H1 (cell line): ENCODE measurements around the gene C16orf87. TPM values are rescaled to one million over a fixed set of nuclear protein-coding genes. Genes with fewer than 3 reads are reported as not detected.

Experiments used
- CTCF ChIA-PET: fragments of 300-600 bp; sonication (Branson Sonifier 250); formaldehyde crosslinking; loops from one replicate; lab custom pipeline; 2021; ENCODE audit not compliant: partially characterized antibody; lab: Charles Lee
- POLR2A ChIA-PET: fragments of 300-600 bp; sonication (Branson Sonifier 250); formaldehyde crosslinking; loops from one replicate; lab custom pipeline; 2021; ENCODE audit warnings: inconsistent platforms; ENCODE audit not compliant: partially characterized antibody; lab: Charles Lee
- DNase-seq, 2 experiments: peaks; one replicate each; pipeline versions ENCODE4 v3.0.0 to v3.0.0-alpha.2; 2010 to 2022; ENCODE audit warnings: low spot score in 2 of 2, low read depth in 1 of 2, mixed read lengths in 1 of 2
- FAIRE-seq: peaks from 2 replicates; lab custom pipeline; 2011; peaks lifted over from hg19 to GRCh38; lab: Jason Lieb, UNC
- H2AFZ ChIP-seq: 2 replicates; pipeline ENCODE4 v1.8.1; 2012; ENCODE audit warnings: low read length, inconsistent platforms
- H2AK5ac ChIP-seq: 2 replicates; pipeline ENCODE4 v1.6.1; 2013; ENCODE audit warnings: low read depth, low read length
- H2BK120ac ChIP-seq: replicated peaks from 2 replicates; pipeline ENCODE3; 2013; ENCODE audit warnings: low read depth, low read length, inconsistent platforms
- H2BK12ac ChIP-seq: 2 replicates; pipeline ENCODE4 v1.6.1; 2013; ENCODE audit warnings: low read depth, low read length
- H2BK15ac ChIP-seq: 2 replicates; pipeline ENCODE4 v1.6.1; 2013; ENCODE audit warnings: low read length
- H2BK20ac ChIP-seq: 2 replicates; pipeline ENCODE4 v1.6.1; 2013; ENCODE audit warnings: low read length
- H2BK5ac ChIP-seq: 2 replicates; pipeline ENCODE4 v1.6.1; 2013; ENCODE audit warnings: low read depth, low read length
- H3K14ac ChIP-seq: 2 replicates; pipeline ENCODE4 v1.6.1; 2013; ENCODE audit warnings: inconsistent platforms; ENCODE audit not compliant: insufficient read length
- H3K18ac ChIP-seq: 2 replicates; pipeline ENCODE4 v1.6.1; 2013; ENCODE audit warnings: low read length; ENCODE audit errors: extremely low read depth
- H3K23ac ChIP-seq: 2 replicates; pipeline ENCODE4 v1.6.1; 2013; ENCODE audit warnings: inconsistent platforms; ENCODE audit not compliant: insufficient read length
- H3K23me2 ChIP-seq: 2 replicates; pipeline ENCODE4 v1.6.1; 2013; ENCODE audit warnings: low read depth, low read length
- H3K27ac ChIP-seq: 2 replicates; pipeline ENCODE4 v1.6.1; 2011; ENCODE audit warnings: low read depth, low read length, inconsistent platforms
- H3K27me3 ChIP-seq, 4 experiments: replicated peaks in 1 of 4; 1 replicate in 1 of 4; 2 replicates in 3 of 4; pipeline versions ENCODE4 v1.6.1 to v1.8.1; 2011 to 2013; ENCODE audit warnings: low read length in 3 of 4, mild to moderate bottlenecking in 3 of 4, inconsistent platforms in 2 of 4, mixed read lengths in 2 of 4, moderate library complexity in 1 of 4; ENCODE audit not compliant: control insufficient read depth in 3 of 4, insufficient read depth in 3 of 4; ENCODE audit errors: extremely low read depth in 1 of 4
- H3K36me3 ChIP-seq, 4 experiments: 2 replicates each; pipeline versions ENCODE4 v1.6.1 to v1.8.1; 2011 to 2013; ENCODE audit warnings: mild to moderate bottlenecking in 4 of 4, low read length in 3 of 4, moderate library complexity in 2 of 4, control low read depth in 1 of 4, inconsistent platforms in 1 of 4; ENCODE audit not compliant: insufficient read depth in 4 of 4, control insufficient read depth in 2 of 4
- H3K4ac ChIP-seq: replicated peaks from 2 replicates; pipeline ENCODE3; 2013; ENCODE audit warnings: low read length, low read depth, mixed read lengths, inconsistent platforms; ENCODE audit not compliant: insufficient read length
- H3K4me1 ChIP-seq, 4 experiments: replicated peaks in 1 of 4; 1 replicate in 1 of 4; 2 replicates in 3 of 4; pipeline versions ENCODE4 v1.6.1 to v1.8.1; 2011 to 2013; ENCODE audit warnings: low read length in 3 of 4, inconsistent platforms in 2 of 4, mixed read lengths in 1 of 4; ENCODE audit not compliant: insufficient read depth in 4 of 4, control insufficient read depth in 3 of 4
- H3K4me2 ChIP-seq, 2 experiments: 2 replicates each; pipeline versions ENCODE4 v1.6.1 to v1.8.1; 2011 to 2013; ENCODE audit warnings: low read depth in 2 of 2, low read length in 2 of 2, control low read depth in 1 of 2, inconsistent platforms in 1 of 2, mild to moderate bottlenecking in 1 of 2; ENCODE audit not compliant: insufficient read depth in 1 of 2
- H3K4me3 ChIP-seq, 4 experiments: fragments of 200-600, 300-600 bp in 1 of 4; sonication (generic), shearing (Covaris generic), sonication (Bioruptor Twin) in 1 of 4; 2 replicates each; pipeline versions ENCODE4 v1.5.1 to v1.8.1; 2011 to 2016; ENCODE audit warnings: low read length in 4 of 4, low read depth in 3 of 4, control low read depth in 2 of 4, inconsistent platforms in 2 of 4, mild to moderate bottlenecking in 2 of 4, mixed read lengths in 1 of 4, moderate library complexity in 1 of 4; ENCODE audit not compliant: insufficient read depth in 2 of 4; ENCODE audit errors: extremely low read depth in 1 of 4
- H3K56ac ChIP-seq: replicated peaks from 2 replicates; pipeline ENCODE3; 2013; ENCODE audit warnings: low read depth, mild to moderate bottlenecking, mixed read lengths, low read length, inconsistent platforms; ENCODE audit not compliant: insufficient read length
- H3K79me1 ChIP-seq: 2 replicates; pipeline ENCODE4 v1.6.1; 2013; ENCODE audit warnings: low read depth, low read length, control low read depth
- H3K79me2 ChIP-seq, 2 experiments: 2 replicates each; pipeline versions ENCODE4 v1.6.1 to v1.8.1; 2012 to 2013; ENCODE audit warnings: low read length in 2 of 2, mild to moderate bottlenecking in 2 of 2, inconsistent platforms in 1 of 2; ENCODE audit not compliant: insufficient read depth in 2 of 2, control insufficient read depth in 1 of 2
- H3K9ac ChIP-seq, 4 experiments: replicated peaks in 1 of 4; 1 replicate in 1 of 4; 2 replicates in 3 of 4; pipeline versions ENCODE4 v1.6.1 to v1.8.1; 2011 to 2013; ENCODE audit warnings: low read depth in 3 of 4, low read length in 3 of 4, control low read depth in 2 of 4, mild to moderate bottlenecking in 2 of 4, moderate library complexity in 2 of 4, inconsistent platforms in 1 of 4; ENCODE audit errors: extremely low read depth in 1 of 4
- H3K9me3 ChIP-seq, 2 experiments: 2 replicates each; pipeline versions ENCODE4 v1.6.1 to v1.8.1; 2012 to 2013; ENCODE audit warnings: mild to moderate bottlenecking in 2 of 2, moderate library complexity in 2 of 2, control low read depth in 1 of 2, inconsistent platforms in 1 of 2, low read depth in 1 of 2, low read length in 1 of 2, mixed read lengths in 1 of 2; ENCODE audit not compliant: insufficient read depth in 2 of 2
- H4K20me1 ChIP-seq, 2 experiments: replicated peaks in 1 of 2; 2 replicates each; pipeline versions ENCODE3 to v1.8.1; 2011 to 2013; ENCODE audit warnings: inconsistent platforms in 2 of 2, low read length in 2 of 2, mild to moderate bottlenecking in 1 of 2; ENCODE audit not compliant: insufficient read depth in 2 of 2, control insufficient read depth in 1 of 2
- H4K5ac ChIP-seq: 2 replicates; pipeline ENCODE4 v1.6.1; 2013; ENCODE audit warnings: low read length, low read depth, mixed read lengths, inconsistent platforms; ENCODE audit not compliant: insufficient read length
- H4K8ac ChIP-seq: 2 replicates; pipeline ENCODE4 v1.8.0; 2013; ENCODE audit warnings: mild to moderate bottlenecking, moderate library complexity, low read length, inconsistent platforms; ENCODE audit not compliant: insufficient read depth; ENCODE audit errors: extremely low read depth
- H4K91ac ChIP-seq: replicated peaks from 2 replicates; pipeline ENCODE3; 2013; ENCODE audit warnings: low read length, mixed read lengths, inconsistent platforms; ENCODE audit not compliant: insufficient read length
- CBX5 ChIP-seq: fragments of 300-800, 300-1000 bp; sonication (generic); IDR thresholded peaks from 2 replicates; pipeline ENCODE4 v1.7.1; 2016; ENCODE audit warnings: antibody characterized with exemption, low read length, low read depth
- CBX8 ChIP-seq: fragments of 300-800, 300-1000 bp; sonication (generic); IDR thresholded peaks from 2 replicates; pipeline ENCODE4 v1.7.1; 2016; ENCODE audit warnings: low read depth, low read length, borderline replicate concordance
- EP300 ChIP-seq, 2 experiments: IDR thresholded peaks; 1 replicate in 1 of 2; 2 replicates in 1 of 2; pipeline ENCODE4 v1.6.1; 2011 to 2012; ENCODE audit warnings: low read depth in 2 of 2, low read length in 2 of 2, mild to moderate bottlenecking in 2 of 2, borderline replicate concordance in 1 of 2, inconsistent platforms in 1 of 2, moderate library complexity in 1 of 2
- KDM1A ChIP-seq: fragments of 200-600, 300-600 bp; sonication (generic); IDR thresholded peaks from 2 replicates; pipeline ENCODE4 v1.7.1; 2016; ENCODE audit warnings: mild to moderate bottlenecking, low read length, borderline replicate concordance
- KDM5A ChIP-seq: fragments of 200-600 bp; IDR thresholded peaks from 2 replicates; pipeline ENCODE4 v1.7.1; 2012; ENCODE audit warnings: mild to moderate bottlenecking, low read length, inconsistent platforms, mixed read lengths
- NRF1 ChIP-seq: IDR thresholded peaks from 2 replicates; pipeline ENCODE4 v1.6.1; 2011; ENCODE audit warnings: mild to moderate bottlenecking, low read depth, low read length, improper control_type of control experiment
- RBBP5 ChIP-seq: IDR thresholded peaks from 2 replicates; pipeline ENCODE4 v1.7.1; 2012; ENCODE audit warnings: low read depth, mild to moderate bottlenecking, inconsistent platforms, low read length, moderate library complexity, borderline replicate concordance
- SRF ChIP-seq: IDR thresholded peaks from 2 replicates; pipeline ENCODE4 v1.6.1; 2011; ENCODE audit warnings: mild to moderate bottlenecking, low read depth, low read length, moderate library complexity
- TBP ChIP-seq: IDR thresholded peaks from 2 replicates; pipeline ENCODE4 v1.6.1; 2011; ENCODE audit warnings: low read depth, low read length, improper control_type of control experiment
- WGBS, 2 experiments: shearing (Covaris generic) in 1 of 2; methylation state at CpG; one replicate each; pipeline versions ENCODE4 v1.1.6 to v1.1.7; 2013 to 2015; ENCODE audit warnings: low lambda C conversion rate in 2 of 2, mixed read lengths in 2 of 2, inconsistent platforms in 1 of 2, low coverage in 1 of 2, missing lambda C conversion rate in 1 of 2; ENCODE audit not compliant: insufficient replicate concordance in 2 of 2, insufficient coverage in 1 of 2, insufficient read length in 1 of 2; ENCODE audit errors: extremely low coverage in 1 of 2, missing lambda C conversion rate in 1 of 2; 5-methylcytosine and 5-hydroxymethylcytosine counted together
- polyA plus RNA-seq, 7 experiments: library from polyadenylated mRNA; depleted of rRNA in 3 of 7; stranded (reverse) in 5 of 7; unstranded in 2 of 7; fragments of >200 nt in 5 of 7; fragments of 200-250 nt in 2 of 7; gene quantifications; 1 replicate in 5 of 7; 2 replicates in 1 of 7; 4 replicates in 1 of 7; pipeline versions ENCODE4 v1.2.1 to v1.2.3, GENCODE V29; 2011 to 2013; ENCODE audit warnings: missing spikeins in 2 of 7, mixed read lengths in 2 of 7
- total RNA-seq: library from RNA; stranded (reverse); fragmentation: NEBNext Ultra II Directional; extraction: Animal tissue kit (Norgen Biotek cat#: 25700); gene quantifications from 2 replicates; pipeline ENCODE4 v1.2.1, GENCODE V29; 2021

The C16orf87 gene
- total and polyA plus RNA-seq, 2 of the 8 experiments (the other 6 are each of a cell fraction or from before 2014, with no cell fraction given): 4.8 to 21.8 TPM

- Histone ChIP-seq H3K4ac (no peak overlapping the region), H4K91ac (no peak overlapping the region), H2BK5ac (no peak overlapping the region), H3K18ac (no peak overlapping the region), H3K4me2 (no peak overlapping the region), H3K79me1 (no peaks in the 10 kb centered on the region), H3K23ac (no peak overlapping the region), H2BK12ac (no peak overlapping the region), H3K4me1 (no peaks in the 10 kb centered on the region), H3K79me2 (no peaks in the 10 kb centered on the region), H2BK20ac (no peak overlapping the region), H4K5ac (no peak overlapping the region), H3K27me3 (no peaks in the 10 kb centered on the region), H2BK120ac (no peak overlapping the region), H2AK5ac (no peak overlapping the region), H2AFZ (no peak overlapping the region; the same call in 1 of the 2 replicates), H4K8ac (no peak overlapping the region), H3K9me3 (peaks cover 3 to 4% of the 10 kb centered on the region in 2 experiments; a peak in 1 of 4 replicates), H3K14ac (no peak overlapping the region), H3K4me3 (no peak overlapping the region), H3K23me2 (no peaks in the 10 kb centered on the region), H3K36me3 (no peaks in the 10 kb centered on the region), H3K9ac (no peak overlapping the region), H3K56ac (no peak overlapping the region), H3K27ac (no peak overlapping the region), H2BK15ac (no peak overlapping the region), H4K20me1 (no peaks in the 10 kb centered on the region)
- ChIA-PET POLR2A (interaction anchor here (0.7 to 1.2 kb wide), 4 partner anchors 8 to 89 kb away, joined by 3 read pairs; no protein-coding TSS in a partner anchor), CTCF (interaction anchor here (0.8 to 2.4 kb wide), 6 partner anchors 10 to 170 kb away, joined by 3 to 9 read pairs (median 4); no protein-coding TSS in a partner anchor)
- 92% methylated on average over 53 of the region's 74 CpGs; no CpG with 5 or more reads in 1 of the 2 experiments for WGBS, 2 experiments
- FAIRE-seq (no peak), DNase-seq (peak in 1 of 2 experiments; percentile 45)
- no peak for TF ChIP-seq CBX5
- TF ChIP-seq RBBP5: no peak
- no peak for TF ChIP-seq KDM1A
- TF ChIP-seq NRF1: no peak
- no peak for TF ChIP-seq CBX8
- no peak for TF ChIP-seq TBP
- no peak for TF ChIP-seq SRF
- TF ChIP-seq KDM5A: no peak
- TF ChIP-seq EP300 (IDR thresholded peaks at IDR 0.05; ENCODE audit: borderline replicate concordance in 1 of 2, low read depth in 2 of 2, low read length in 2 of 2): no peak
Measured at GRCh38 chr16:46843898-46844642, 13.1 kb upstream of the C16orf87 start.
